DND-41 (cell line): ENCODE data around the gene SMIM10L2A.

Source experiments
- ATAC-seq: fragments of 200-7000 bp; cut with Tn5 transposase; 3 replicates; pipeline ENCODE4 v1.9.1; 2021; ENCODE audit warnings: low read depth; ENCODE audit not compliant: insufficient read depth
- DNase-seq: peaks from one replicate; pipeline ENCODE4 v3.0.0-alpha.2; 2020
- H2AFZ ChIP-seq: 2 replicates; pipeline ENCODE4 v1.6.0; 2012; ENCODE audit warnings: low read depth, low read length
- H3K27ac ChIP-seq: 2 replicates; pipeline ENCODE4 v1.5.1; 2012; ENCODE audit warnings: low read length, inconsistent platforms
- H3K27me3 ChIP-seq: fragments of 200-600 bp; sonication (generic); 2 replicates; pipeline ENCODE4 v1.6.0; 2012; ENCODE audit warnings: low read length, mild to moderate bottlenecking, inconsistent platforms; ENCODE audit not compliant: insufficient read depth, poor library complexity
- H3K36me3 ChIP-seq: 2 replicates; pipeline ENCODE4 v1.5.1; 2012; ENCODE audit warnings: low read length, inconsistent platforms; ENCODE audit not compliant: insufficient read depth
- H3K4me1 ChIP-seq: 2 replicates; pipeline ENCODE4 v1.5.1; 2012; ENCODE audit warnings: mild to moderate bottlenecking, low read length; ENCODE audit not compliant: insufficient read depth
- H3K4me2 ChIP-seq: 2 replicates; pipeline ENCODE4 v1.6.0; 2012; ENCODE audit warnings: mild to moderate bottlenecking, moderate library complexity, low read length, inconsistent platforms; ENCODE audit not compliant: insufficient read depth
- H3K4me3 ChIP-seq, 2 experiments: fragments of 200-600 bp in 1 of 2; shearing (Covaris generic) in 1 of 2; 2 replicates each; pipeline ENCODE4 v1.5.1; 2012 to 2016; ENCODE audit warnings: inconsistent platforms in 2 of 2, low read length in 2 of 2, mild to moderate bottlenecking in 2 of 2, low read depth in 1 of 2, moderate library complexity in 1 of 2
- H3K79me2 ChIP-seq: 2 replicates; pipeline ENCODE4 v1.6.0; 2012; ENCODE audit warnings: low read length, inconsistent platforms; ENCODE audit not compliant: insufficient read depth
- H3K9ac ChIP-seq: 2 replicates; pipeline ENCODE4 v1.6.0; 2012; ENCODE audit warnings: low read depth, mild to moderate bottlenecking, inconsistent platforms, low read length, moderate library complexity
- H3K9me3 ChIP-seq: 2 replicates; pipeline ENCODE4 v1.5.1; 2012; ENCODE audit warnings: low read length, moderate library complexity, mild to moderate bottlenecking, inconsistent platforms; ENCODE audit not compliant: insufficient read depth, severe bottlenecking
- H4K20me1 ChIP-seq: 2 replicates; pipeline ENCODE4 v1.6.0; 2012; ENCODE audit warnings: low read length; ENCODE audit not compliant: insufficient read depth
- CTCF ChIP-seq: IDR thresholded peaks from 2 replicates; pipeline ENCODE4 v1.5.1; 2012; ENCODE audit warnings: borderline replicate concordance, low read length, moderate library complexity, mild to moderate bottlenecking; ENCODE audit not compliant: poor library complexity, severe bottlenecking; ENCODE audit errors: extremely low read depth
- EZH2 ChIP-seq: IDR thresholded peaks from 3 replicates; pipeline ENCODE4 v1.6.1; 2012; ENCODE audit warnings: borderline replicate concordance, low read depth, mild to moderate bottlenecking, moderate library complexity, low read length, inconsistent platforms; ENCODE audit not compliant: severe bottlenecking

SMIM10L2A gene

GRCh38 chrX:135424469-135424868 lies 2.7 kb downstream of the SMIM10L2A start:
- H4K20me1 ChIP-seq: no peaks in the 10 kb centered on the region
- H3K4me1 ChIP-seq: no peaks in the 10 kb centered on the region
- H3K27ac ChIP-seq: no peak overlapping the region
- no peak overlapping the region for H3K4me2 ChIP-seq
- ATAC-seq (no peak), DNase-seq (no peak)
- peaks cover 4% of the 10 kb centered on the region for H3K27me3 ChIP-seq
- H3K9me3 ChIP-seq: no peaks in the 10 kb centered on the region
- H3K4me3 ChIP-seq: no peak overlapping the region
- H3K36me3 ChIP-seq: no peaks in the 10 kb centered on the region
- H3K79me2 ChIP-seq: no peaks in the 10 kb centered on the region
- no peak overlapping the region for H2AFZ ChIP-seq
- no peak for TF ChIP-seq EZH2
- TF ChIP-seq CTCF: no peak
- H3K9ac ChIP-seq: no peak overlapping the region

- no peaks in the 10 kb centered on the region for H4K20me1 ChIP-seq
- H3K4me3 ChIP-seq: no peak overlapping the region
- H3K9me3 ChIP-seq: no peaks in the 10 kb centered on the region
- no peak overlapping the region for H3K4me2 ChIP-seq
- peaks cover 6% of the 10 kb centered on the region for H3K27me3 ChIP-seq
- TF ChIP-seq CTCF: no peak
- TF ChIP-seq EZH2: no peak
- H3K9ac ChIP-seq: no peak overlapping the region
- DNase-seq (no peak), ATAC-seq (no peak)
- no peak overlapping the region for H3K27ac ChIP-seq
- H3K4me1 ChIP-seq: no peaks in the 10 kb centered on the region
- H3K79me2 ChIP-seq: no peaks in the 10 kb centered on the region
- no peak overlapping the region for H2AFZ ChIP-seq
- H3K36me3 ChIP-seq: no peaks in the 10 kb centered on the region
Measured at GRCh38 chrX:135425026-135425965, 3.6 kb downstream of the SMIM10L2A start.

GRCh38 chrX:135429429-135429828 lies 7.7 kb downstream of the SMIM10L2A start:
- Histone ChIP-seq H3K27me3 (peaks cover 6% of the 10 kb centered on the region), H4K20me1 (no peaks in the 10 kb centered on the region), H3K9me3 (no peaks in the 10 kb centered on the region), H3K27ac (no peak overlapping the region), H3K9ac (no peak overlapping the region), H3K79me2 (no peaks in the 10 kb centered on the region), H3K4me2 (no peak overlapping the region), H3K36me3 (no peaks in the 10 kb centered on the region), H3K4me3 (no peak overlapping the region), H2AFZ (no peak overlapping the region), H3K4me1 (no peaks in the 10 kb centered on the region)
- DNase-seq (no peak), ATAC-seq (no peak)
- no peak for TF ChIP-seq EZH2
- TF ChIP-seq CTCF: no peak
